Suppressor macrophage treated with lipopolysaccharide for 4 hours (primary cell): ENCODE measurements around the gene BLNK.
"Not testable (repeated sequence)": the region's sequence is repeated elsewhere in the genome, so short reads cannot be mapped to it uniquely, and the experiment has no call there.

ENCODE experiments used
- DNase-seq: peaks from one replicate; pipeline ENCODE4 v3.0.0-alpha.2; 2020

The BLNK gene

DNA sequence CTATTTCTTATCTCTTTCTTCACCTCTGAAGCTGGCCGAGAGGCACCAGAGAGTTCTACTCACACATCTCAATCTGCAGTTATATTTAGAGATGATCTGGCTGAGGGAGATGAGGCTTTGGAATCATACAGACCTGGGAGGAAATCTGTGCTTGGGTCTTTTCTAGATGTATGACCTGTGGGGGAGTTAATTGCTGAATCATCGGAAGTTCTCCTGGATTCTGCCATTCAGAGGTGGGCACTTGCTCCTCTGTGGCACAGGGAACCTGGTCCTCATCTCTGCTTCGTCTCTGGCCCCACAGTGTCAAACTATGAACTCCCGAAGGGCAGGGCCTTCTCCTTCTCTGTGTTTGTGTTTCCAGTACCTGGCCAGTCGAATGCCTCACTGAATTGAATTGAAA, 52.5 kb downstream of the BLNK start:
- DNase-seq, result no peak

DNA sequence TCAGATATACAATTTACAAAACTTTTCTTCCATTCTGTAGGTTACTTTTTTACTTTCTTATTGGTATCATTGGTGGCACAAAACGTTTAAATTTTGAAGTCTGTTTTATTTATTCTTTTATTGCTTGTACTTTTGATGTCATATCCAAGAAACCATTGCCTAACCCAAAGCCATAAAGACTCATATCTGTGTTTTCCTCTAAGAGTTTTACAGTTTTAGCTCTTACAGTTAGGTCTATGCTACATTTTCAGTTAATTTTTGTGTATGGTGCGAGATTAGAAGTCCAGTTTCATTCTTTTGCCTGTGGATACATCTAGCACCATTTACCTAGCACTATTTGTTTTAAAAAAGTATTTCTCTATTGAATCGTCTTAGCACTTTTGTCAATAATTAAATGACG, 53.7 kb downstream of the BLNK start:
- no peak for DNase-seq

DNA sequence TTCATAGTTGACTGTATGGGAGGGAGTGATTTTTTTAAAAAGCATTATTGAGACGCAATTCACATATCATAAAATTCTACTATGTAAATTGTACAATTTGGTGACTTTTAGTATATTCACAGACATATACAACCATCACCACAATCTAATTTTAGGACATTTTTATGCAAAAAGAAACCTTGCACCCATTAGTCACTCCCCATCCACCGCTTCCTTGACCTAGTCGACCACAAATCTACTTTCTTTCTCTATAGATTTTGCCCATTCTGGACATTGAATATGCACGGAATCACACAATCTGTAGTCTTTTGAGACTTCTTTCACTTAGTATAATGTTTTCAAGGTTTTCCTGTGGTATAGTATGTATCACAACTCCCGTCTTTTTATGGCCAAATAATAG, 54.6 kb downstream of the BLNK start:
- DNase-seq, result no peak

DNA sequence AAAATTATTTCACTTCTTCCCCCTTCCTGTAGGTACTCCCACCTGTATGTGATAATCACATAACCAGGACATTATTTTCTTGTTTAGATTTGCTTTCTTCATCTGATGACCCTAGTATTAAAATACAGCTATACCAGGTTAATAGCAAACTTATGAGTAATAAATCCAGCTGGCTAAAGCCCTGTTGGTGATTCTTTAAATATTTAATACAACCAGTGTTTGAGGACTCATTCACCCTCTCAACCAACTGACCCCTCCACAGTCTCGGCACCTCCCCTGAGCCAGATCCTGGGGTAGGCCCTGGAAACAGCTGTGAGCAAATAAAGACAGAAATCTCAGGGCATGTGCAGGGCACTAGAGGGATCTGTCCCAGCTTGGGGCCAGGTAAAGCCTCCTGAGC, 58.5 kb downstream of the BLNK start:
- DNase-seq, result no peak

DNA sequence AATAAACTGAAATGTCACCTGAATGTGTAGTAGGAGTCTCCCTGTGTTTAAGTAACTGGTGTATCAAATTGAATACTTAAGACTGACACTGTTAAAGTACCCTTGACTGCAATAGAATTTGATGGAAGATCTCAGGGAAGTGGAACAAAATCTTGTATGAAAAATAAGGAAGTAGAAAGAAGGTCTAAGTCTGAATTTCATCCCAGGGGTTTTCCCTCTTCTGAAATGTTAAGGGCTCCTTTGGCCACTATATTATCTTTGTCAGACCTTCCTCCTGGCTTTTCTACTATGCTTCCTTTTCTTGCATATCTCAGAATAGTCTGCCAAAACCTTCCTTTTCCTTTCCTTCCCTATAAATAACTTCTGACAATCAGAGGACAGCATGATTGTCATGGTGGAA, 59.6 kb downstream of the BLNK start:
- DNase-seq, result peak; percentile 63

DNA sequence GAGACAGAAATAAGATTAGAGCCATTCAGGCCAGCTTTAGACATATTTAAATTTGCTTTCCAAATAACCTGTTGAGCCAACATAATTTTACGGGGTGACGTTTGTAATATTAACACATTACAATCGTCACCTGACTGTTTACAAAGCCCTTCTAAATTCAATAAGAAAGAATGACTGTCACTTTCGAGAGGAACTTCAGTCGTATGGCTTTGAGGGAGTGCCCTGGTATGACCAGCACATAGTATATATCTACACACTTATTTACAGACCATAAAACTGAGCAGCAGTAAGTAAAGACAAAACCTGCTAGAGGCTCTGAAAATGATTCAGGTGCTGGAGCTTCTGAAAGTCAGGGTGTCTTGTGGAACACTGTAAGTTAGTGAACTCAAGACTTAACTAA, 62.4 kb downstream of the BLNK start:
- DNase-seq, result no peak

DNA sequence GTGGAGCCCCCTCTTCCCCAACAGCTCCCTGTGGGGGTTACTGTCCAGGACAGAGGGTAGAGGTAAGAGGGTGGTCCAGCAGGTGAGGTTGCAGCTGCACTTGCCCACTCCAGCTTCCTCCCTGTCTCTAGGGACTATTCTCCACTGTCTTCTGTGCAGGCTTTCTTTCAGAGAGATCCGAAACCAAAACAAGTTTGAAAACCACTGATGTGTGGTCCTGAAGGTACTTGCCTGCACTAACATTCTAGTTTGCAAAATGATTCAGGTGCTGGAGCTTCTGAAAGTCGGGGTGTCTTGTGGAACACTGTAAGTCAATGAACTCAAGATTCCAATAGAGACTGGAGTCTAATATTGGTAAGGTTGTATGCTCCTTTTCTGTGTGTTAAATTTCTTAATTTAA, 63.1 kb downstream of the BLNK start:
- no peak for DNase-seq

DNA sequence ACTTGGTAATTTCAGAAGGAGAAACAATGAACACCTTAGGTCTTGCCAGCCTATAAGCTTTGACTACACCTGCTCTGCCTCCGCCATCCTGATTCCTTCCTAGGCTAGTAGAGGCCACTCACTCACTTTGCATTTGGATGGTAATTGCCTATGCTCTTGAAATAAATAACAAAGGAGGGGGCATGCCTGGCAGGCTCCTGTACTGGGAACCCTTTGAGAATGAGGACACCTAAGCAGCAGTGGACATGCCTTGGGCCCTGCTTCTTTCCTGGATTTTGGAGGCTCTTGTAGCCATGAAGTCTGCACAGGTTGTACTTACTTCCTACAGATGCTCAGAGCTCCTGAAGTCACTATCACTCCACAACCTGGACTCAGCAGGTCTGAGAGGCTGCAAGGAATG, 65.8 kb downstream of the BLNK start:
- DNase-seq, result no peak

DNA sequence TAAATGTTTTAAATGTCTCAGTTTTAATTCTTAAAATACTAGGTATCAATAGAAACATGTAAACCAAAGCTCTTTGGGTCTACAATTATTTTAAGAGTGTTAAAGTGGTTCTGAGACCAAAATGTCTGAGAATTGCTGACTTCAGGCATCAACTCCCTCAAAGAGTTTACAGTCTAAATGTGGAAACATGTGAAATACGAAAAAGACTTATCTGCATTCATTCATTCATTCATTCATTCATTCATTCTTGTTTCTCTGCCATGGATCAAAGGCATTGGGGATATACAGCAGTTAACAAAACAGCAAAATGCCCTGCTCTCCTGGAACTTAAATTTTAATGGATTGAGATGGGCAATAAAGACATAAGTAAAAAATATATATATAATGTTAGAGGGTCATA, 69.8 kb downstream of the BLNK start:
- DNase-seq, result no peak

DNA sequence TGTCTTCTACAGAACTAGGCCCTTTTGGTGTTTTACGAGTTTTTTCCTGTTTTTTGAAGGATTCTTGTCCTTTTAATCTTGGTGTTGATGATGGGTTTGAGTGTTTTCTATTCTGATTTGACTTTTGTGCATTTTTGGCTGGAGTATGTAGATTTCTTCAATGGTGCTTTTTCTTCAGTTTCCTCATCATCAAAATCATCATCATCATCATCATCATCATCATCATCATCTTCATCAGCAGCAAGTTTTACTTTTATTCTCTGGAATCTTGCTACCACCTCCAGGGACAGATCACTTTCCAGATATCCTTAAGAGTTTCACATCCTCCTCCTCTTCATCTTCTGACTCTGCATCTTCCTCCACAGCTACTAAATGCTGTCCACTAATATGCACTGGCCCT, 81.9 kb downstream of the BLNK start:
- DNase-seq, result not testable (repeated sequence)

DNA sequence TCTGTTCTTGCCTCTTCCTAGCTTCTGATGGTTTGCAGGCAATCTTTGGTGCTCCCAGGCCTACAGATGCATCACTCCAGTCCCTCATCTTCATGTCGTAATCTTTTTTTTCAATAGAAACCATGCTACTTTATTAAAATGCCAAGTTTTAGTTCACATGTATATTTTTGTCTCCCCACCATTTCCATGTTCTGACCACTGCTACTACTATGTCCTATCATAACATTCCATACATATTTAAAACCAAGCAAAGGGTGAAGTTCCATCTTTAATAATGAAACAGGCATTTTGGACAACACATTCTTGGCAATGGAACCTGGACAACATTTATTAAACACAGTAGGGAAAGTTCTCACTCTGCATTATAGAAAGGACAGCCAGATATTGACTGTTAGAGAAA, 82.5 kb downstream of the BLNK start:
- DNase-seq, result no peak

DNA sequence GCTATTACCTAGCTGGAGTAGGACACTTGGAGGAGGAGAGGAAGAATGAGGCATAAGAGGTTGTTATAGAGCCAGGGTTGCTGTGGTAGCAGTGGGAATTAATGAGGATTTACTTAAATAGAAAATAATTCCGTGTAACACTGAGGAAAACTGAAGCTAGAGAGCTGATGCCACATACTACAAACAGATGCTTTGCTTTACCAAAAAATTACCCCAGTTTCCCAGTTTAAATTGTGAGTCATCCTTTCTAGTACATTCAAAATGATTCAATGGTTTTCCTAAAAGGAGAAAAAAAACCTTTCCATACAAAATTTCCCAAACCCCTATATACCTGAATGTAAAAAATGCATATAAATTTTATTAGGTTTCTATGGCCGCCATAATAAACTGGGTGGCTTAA, 82.9 kb downstream of the BLNK start:
- DNase-seq, result no peak

DNA sequence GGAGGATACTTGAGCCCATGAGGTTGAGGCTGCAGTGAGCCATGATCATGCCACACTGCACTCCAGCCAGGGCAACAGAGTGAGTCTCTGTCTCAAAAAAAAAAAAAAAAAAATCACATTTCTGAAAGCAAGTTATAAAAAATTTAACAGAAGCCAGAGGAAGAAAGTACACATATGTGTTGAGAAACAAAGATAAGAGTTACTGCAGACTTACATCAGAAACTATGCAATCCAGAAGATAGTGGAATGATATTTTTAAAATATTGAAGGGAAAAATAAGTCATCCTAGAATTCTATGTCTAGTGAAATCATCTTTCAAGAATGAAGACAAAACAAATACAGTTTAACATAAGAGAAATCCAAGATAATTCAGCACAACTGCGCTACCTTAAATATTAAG, 94.4 kb downstream of the BLNK start:
- no peak for DNase-seq

DNA sequence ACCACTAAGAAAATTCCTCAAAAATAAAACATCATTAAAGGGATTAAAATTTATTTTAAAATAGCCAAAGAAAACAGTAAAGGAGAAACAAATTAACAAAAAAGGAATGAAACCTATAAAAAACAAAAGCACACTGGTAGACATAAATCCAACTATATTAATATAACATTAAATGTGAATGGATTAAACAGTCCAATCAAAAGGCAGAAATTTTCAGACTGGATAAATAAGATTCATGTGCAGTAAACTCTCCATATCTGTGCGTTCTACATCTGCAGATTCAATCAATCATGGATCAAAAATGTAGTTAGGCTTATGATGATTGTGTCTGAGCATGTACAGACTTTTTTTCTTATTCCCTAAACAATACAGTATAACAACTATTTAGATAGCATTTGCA, 98.7 kb downstream of the BLNK start:
- DNase-seq, result no peak

DNA sequence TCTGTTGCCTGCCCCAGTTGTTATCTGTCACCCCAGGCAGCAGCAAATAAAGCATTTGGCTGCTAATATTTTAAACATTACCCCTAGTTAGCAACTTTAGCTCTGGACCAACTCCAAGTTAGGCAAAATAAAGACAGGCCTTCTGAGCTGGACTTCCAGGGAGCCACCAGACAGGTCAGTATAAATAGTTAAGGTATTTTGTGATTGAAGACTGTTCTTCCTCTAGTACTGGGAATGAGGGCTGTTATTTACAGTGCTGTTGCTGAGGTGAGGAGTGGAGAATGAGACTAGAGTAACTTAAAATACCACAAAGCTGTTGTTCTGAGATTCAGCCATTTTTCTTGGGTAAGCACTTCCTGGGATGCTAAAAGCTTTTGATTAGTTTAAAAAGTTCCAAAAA, 101.1 kb downstream of the BLNK start:
- DNase-seq, result no peak

DNA sequence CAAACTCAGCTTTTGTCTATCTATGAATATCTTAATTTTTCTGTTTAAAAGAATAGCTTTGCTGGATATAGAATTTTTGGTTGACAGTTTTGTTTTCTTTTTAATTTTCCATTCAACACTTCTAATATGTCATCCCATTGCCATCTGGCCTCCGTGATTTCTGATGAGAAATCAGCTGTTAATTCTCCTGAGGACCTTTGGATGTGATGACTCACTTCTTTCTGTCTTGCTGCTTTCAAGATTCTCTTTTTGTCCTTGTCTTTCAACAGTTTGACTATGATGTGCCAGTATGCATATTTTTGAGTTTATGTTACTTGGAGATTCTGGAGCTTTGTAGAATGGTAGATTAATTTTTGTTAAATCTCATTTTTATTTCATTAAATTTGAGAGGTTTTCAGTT, 102.8 kb downstream of the BLNK start:
- no peak for DNase-seq

DNA sequence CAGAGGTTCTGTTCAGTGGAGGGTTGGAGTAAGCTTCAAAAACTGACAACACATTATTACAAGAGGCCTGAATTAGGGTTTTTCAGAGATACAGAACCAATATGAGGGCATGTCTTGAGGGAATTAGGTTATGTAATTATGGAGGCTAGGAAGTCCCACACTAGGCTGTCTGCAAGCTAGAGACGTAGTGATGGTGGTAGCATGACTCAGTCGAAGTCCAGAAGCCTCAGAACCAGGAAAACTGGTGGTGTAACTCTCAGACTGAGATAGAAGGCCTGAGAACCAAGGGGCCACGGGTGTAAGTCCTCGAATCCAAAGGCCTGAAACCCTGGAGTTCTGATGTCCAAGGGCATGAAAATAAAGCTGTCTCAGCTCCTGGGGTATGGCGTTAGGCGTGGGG, 105.6 kb downstream of the BLNK start:
- DNase-seq, result no peak

DNA sequence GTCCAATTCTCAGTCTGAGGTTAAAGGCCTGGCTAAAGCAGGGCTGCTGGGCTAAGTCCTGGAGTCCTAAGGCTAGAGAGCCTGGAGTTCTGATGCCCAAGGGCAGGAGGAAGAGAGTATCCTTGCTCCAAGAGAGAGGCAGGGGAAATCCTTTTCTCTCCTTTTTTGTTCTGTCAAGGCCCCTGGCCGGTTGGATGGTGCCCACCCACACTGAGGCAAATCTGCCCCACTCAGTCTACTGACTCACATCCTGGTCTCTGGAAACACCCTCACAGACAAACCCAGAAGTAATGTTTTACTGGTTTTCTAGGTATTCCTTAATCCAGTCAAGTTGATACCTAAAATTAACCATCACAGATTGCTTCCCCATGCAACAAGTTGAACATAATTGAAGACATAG, 118.3 kb downstream of the BLNK start:
- no peak for DNase-seq

DNA sequence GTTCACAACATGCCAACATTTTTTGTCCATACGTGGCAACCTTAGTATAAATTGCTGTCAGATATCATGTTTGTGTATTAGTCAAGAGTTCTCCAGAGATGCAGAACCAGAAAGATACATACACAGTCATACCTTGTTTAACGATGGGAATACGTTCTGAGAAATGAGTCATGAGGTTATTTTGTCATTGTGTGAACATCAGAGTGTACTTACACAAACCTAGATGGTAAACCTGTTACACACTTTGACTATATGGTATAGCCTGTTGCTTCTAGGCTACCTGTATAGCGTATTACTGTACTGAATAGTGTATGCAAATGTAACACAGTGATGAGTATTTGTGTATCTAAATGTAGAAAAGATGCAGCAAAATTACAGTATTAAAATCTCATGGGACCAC, 118.9 kb downstream of the BLNK start:
- DNase-seq, result no peak
